H1 (cell line): ENCODE data around the gene MTX1. TPM values are rescaled to one million over a fixed set of nuclear protein-coding genes. Genes with fewer than 3 reads are reported as not detected.

Source experiments
- BACH1 ChIP-seq: IDR thresholded peaks from 2 replicates; pipeline ENCODE4 v1.6.1; 2012; ENCODE audit warnings: low read length, improper control_type of control experiment
- BCL11A ChIP-seq, 2 experiments: IDR thresholded peaks; one replicate each; pipeline ENCODE4 v1.6.1; 2011; ENCODE audit warnings: low read depth in 2 of 2, low read length in 2 of 2, mild to moderate bottlenecking in 2 of 2
- BRCA1 ChIP-seq: IDR thresholded peaks from 2 replicates; pipeline ENCODE4 v1.6.1; 2012; ENCODE audit warnings: low read depth, low read length, improper control_type of control experiment
- CBX8 ChIP-seq: fragments of 300-800, 300-1000 bp; sonication (generic); IDR thresholded peaks from 2 replicates; pipeline ENCODE4 v1.7.1; 2016; ENCODE audit warnings: low read depth, low read length, borderline replicate concordance
- CREB1 ChIP-seq: IDR thresholded peaks from 2 replicates; pipeline ENCODE4 v1.6.1; 2012; ENCODE audit warnings: inconsistent platforms
- EGR1 ChIP-seq: IDR thresholded peaks from 2 replicates; pipeline ENCODE4 v1.6.1; 2011; ENCODE audit warnings: low read depth, low read length, borderline replicate concordance
- GTF2F1 ChIP-seq: IDR thresholded peaks from 2 replicates; pipeline ENCODE4 v1.6.1; 2012; ENCODE audit warnings: low read depth, low read length, improper control_type of control experiment, borderline replicate concordance
- HDAC6 ChIP-seq: IDR thresholded peaks from one replicate; pipeline ENCODE4 v1.7.1; 2012; ENCODE audit warnings: low read depth, mild to moderate bottlenecking, inconsistent platforms, low read length, moderate library complexity
- KDM1A ChIP-seq: fragments of 200-600, 300-600 bp; sonication (generic); IDR thresholded peaks from 2 replicates; pipeline ENCODE4 v1.7.1; 2016; ENCODE audit warnings: mild to moderate bottlenecking, low read length, borderline replicate concordance
- KDM4A ChIP-seq: IDR thresholded peaks from one replicate; pipeline ENCODE4 v1.7.1; 2012; ENCODE audit warnings: low read depth, mild to moderate bottlenecking, moderate library complexity, low read length, inconsistent platforms; ENCODE audit not compliant: severe bottlenecking
- NANOG ChIP-seq: IDR thresholded peaks from 2 replicates; pipeline ENCODE4 v1.6.1; 2011; ENCODE audit warnings: low read length, low read depth, mild to moderate bottlenecking, inconsistent platforms; ENCODE audit not compliant: insufficient read depth, poor library complexity, severe bottlenecking
- POU5F1 ChIP-seq: IDR thresholded peaks from 2 replicates; pipeline ENCODE4 v1.6.1; 2011; ENCODE audit warnings: low read depth, mild to moderate bottlenecking, low read length, moderate library complexity
- RBBP5 ChIP-seq: IDR thresholded peaks from 2 replicates; pipeline ENCODE4 v1.7.1; 2012; ENCODE audit warnings: low read depth, mild to moderate bottlenecking, inconsistent platforms, low read length, moderate library complexity, borderline replicate concordance
- SAP30 ChIP-seq: fragments of 300-600 bp; sonication (generic); IDR thresholded peaks from 2 replicates; pipeline ENCODE4 v1.7.1; 2012; ENCODE audit warnings: low read length, moderate library complexity, mild to moderate bottlenecking, inconsistent platforms; ENCODE audit not compliant: insufficient read depth, insufficient replicate concordance
- SP4 ChIP-seq: IDR thresholded peaks from 2 replicates; pipeline ENCODE4 v1.6.1; 2012; ENCODE audit warnings: low read length, inconsistent platforms
- SRF ChIP-seq: IDR thresholded peaks from 2 replicates; pipeline ENCODE4 v1.6.1; 2011; ENCODE audit warnings: mild to moderate bottlenecking, low read depth, low read length, moderate library complexity
- SUZ12 ChIP-seq: fragments of 200-600 bp; sonication (generic); IDR thresholded peaks from 2 replicates; pipeline ENCODE4 v1.6.1; 2012; ENCODE audit warnings: mild to moderate bottlenecking, inconsistent platforms, low read length, moderate library complexity, mixed read lengths
- polyA plus RNA-seq, 7 experiments: library from polyadenylated mRNA; depleted of rRNA in 3 of 7; stranded (reverse) in 5 of 7; unstranded in 2 of 7; fragments of >200 nt in 5 of 7; fragments of 200-250 nt in 2 of 7; gene quantifications; 1 replicate in 5 of 7; 2 replicates in 1 of 7; 4 replicates in 1 of 7; pipeline versions ENCODE4 v1.2.1 to v1.2.3, GENCODE V29; 2011 to 2013; ENCODE audit warnings: missing spikeins in 2 of 7, mixed read lengths in 2 of 7
- total RNA-seq: library from RNA; stranded (reverse); fragmentation: NEBNext Ultra II Directional; extraction: Animal tissue kit (Norgen Biotek cat#: 25700); gene quantifications from 2 replicates; pipeline ENCODE4 v1.2.1, GENCODE V29; 2021
- TF ChIP-seq, protein P1 (sequence below): IDR thresholded peaks from 2 replicates; pipeline ENCODE4 v1.6.1; 2012; ENCODE audit warnings: inconsistent platforms
- TF ChIP-seq, protein P2 (sequence below): IDR thresholded peaks from 2 replicates; pipeline ENCODE4 v1.6.1; 2012; ENCODE audit warnings: inconsistent platforms
- TF ChIP-seq, protein P3 (sequence below): IDR thresholded peaks from 2 replicates; pipeline ENCODE4 v1.6.1; 2012; ENCODE audit warnings: low read length, inconsistent platforms
- TF ChIP-seq, protein P4 (sequence below): IDR thresholded peaks from 2 replicates; pipeline ENCODE4 v1.6.1; 2011; ENCODE audit warnings: low read depth, mild to moderate bottlenecking, low read length; ENCODE audit not compliant: insufficient read depth

Gene MTX1
- total and polyA plus RNA-seq, 2 of the 8 experiments (the other 6 are each of a cell fraction or from before 2014, with no cell fraction given): 47.9 to 131 TPM

DNA sequence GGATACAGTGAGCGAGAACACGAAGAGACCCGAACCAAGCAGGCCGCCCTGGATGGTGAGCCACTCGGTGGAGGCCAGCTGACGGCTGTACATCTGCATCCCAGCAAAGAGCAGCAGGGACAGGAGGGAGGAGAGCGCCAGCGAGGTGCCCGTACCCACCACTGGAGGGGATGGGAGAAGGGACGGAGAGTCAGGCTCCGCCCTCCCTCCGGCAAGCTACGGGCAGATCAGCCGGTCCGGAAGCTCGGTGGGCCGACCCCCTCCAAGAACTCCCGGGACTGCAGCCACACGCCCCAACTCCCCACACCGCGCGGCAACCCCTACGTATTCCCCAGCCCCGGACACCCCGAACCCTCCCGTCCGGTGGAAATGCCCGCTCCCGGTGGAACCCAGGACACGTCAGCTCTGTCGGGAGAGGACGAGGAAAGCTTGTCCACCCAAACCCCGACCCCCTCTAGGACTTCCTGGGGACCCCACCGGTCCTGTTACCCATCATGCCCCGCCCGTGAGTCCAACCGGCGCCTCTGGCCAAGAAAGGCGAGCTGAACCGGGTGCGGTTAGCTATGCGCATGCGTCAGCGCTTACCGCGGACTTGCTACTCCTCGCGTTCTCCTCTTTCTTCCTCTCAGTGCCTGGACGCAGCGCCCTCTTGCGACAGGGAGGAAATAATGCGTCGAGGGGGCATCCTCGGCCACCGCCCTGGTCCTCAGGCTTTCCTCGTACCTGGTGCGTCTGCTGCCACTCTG is 35.6 kb upstream of the MTX1 start, which contains the start of gene KRTCAP2 (continued):
- TF ChIP-seq KDM4A (peak; percentile 65), BRCA1 (no peak), BACH1 (no peak), SRF (no peak), NANOG (no peak), GTF2F1 (no peak), CREB1 (peak; percentile 80), CBX8 (no peak), KDM1A (no peak), SAP30 (peak; percentile 60), RBBP5 (0 out of 2 replicates have a peak, but pooled peaks have one; percentile 80), EGR1 (no peak), BCL11A (IDR thresholded peaks at IDR 0.05; ENCODE audit: low read depth in 2 of 2, low read length in 2 of 2) (no peak), SUZ12 (no peak), POU5F1 (no peak), HDAC6 (no peak), SP4 (peak; percentile 71; the same call in 1 of the 2 replicates)
- TF ChIP-seq, protein P1, sequence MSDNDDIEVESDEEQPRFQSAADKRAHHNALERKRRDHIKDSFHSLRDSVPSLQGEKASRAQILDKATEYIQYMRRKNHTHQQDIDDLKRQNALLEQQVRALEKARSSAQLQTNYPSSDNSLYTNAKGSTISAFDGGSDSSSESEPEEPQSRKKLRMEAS: peak; percentile 64
- TF ChIP-seq, protein P2, sequence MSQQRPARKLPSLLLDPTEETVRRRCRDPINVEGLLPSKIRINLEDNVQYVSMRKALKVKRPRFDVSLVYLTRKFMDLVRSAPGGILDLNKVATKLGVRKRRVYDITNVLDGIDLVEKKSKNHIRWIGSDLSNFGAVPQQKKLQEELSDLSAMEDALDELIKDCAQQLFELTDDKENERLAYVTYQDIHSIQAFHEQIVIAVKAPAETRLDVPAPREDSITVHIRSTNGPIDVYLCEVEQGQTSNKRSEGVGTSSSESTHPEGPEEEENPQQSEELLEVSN: no peak; the same call in 1 of the 2 replicates
- TF ChIP-seq, protein P3, sequence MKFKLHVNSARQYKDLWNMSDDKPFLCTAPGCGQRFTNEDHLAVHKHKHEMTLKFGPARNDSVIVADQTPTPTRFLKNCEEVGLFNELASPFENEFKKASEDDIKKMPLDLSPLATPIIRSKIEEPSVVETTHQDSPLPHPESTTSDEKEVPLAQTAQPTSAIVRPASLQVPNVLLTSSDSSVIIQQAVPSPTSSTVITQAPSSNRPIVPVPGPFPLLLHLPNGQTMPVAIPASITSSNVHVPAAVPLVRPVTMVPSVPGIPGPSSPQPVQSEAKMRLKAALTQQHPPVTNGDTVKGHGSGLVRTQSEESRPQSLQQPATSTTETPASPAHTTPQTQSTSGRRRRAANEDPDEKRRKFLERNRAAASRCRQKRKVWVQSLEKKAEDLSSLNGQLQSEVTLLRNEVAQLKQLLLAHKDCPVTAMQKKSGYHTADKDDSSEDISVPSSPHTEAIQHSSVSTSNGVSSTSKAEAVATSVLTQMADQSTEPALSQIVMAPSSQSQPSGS: no peak
- TF ChIP-seq, protein P4, sequence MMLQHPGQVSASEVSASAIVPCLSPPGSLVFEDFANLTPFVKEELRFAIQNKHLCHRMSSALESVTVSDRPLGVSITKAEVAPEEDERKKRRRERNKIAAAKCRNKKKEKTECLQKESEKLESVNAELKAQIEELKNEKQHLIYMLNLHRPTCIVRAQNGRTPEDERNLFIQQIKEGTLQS: no peak
